GM21423 (cell line): ENCODE results near the gene GABBR2.

Experiments
- ATAC-seq: cut with Tn5 transposase; IDR thresholded peaks from one replicate; pipeline ENCODE4 v1.9.1; 2021; ENCODE audit warnings: mild to moderate bottlenecking, moderate library complexity; ENCODE audit not compliant: unreplicated experiment

The GABBR2 gene

DNA sequence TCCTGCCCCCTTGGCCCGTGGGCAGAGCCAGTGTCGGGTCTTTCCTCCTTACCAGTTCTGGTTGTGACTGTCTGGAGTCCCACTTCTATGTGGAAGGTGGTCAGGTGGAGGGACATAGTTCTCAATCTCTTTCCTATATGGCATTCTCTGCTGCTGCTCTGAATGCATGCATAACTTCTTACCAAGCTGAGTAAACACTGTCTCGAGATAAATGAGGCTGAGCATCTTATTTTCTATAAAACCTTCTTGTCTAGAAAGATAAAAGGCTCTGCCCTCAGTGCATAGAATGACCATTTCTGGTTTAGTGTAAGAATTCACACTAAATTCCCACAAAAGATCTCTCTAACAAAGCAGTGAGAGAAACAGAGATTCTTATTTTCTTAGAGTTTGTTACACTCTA is 347.1 kb downstream of the GABBR2 start:
- ATAC-seq: no peak

DNA sequence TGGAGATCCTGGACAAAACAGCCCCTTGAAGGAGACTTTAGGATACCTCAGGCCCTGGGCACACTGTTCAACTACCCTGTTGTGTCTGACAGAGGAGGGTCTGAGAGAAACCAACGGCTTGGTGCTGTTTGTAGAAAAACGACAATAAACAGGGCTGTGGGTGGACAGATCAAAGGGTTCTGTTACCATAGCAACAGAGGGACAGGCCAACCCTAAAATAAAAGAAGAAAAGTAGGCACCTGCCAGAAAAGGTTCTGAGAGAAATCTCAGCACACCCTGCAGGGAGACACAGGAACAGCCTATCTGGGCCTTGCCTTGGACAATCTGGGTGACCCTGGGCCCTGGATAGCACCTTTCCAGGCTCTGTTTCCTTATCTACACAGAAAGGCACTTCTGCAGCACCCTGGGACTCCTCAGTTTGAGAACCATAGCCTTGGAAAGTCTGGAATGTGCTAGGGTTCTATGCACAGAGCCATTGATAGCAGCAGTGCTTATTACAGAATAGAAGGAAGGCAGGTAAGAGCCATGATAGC is 348.5 kb downstream of the GABBR2 start:
- no peak for ATAC-seq

DNA sequence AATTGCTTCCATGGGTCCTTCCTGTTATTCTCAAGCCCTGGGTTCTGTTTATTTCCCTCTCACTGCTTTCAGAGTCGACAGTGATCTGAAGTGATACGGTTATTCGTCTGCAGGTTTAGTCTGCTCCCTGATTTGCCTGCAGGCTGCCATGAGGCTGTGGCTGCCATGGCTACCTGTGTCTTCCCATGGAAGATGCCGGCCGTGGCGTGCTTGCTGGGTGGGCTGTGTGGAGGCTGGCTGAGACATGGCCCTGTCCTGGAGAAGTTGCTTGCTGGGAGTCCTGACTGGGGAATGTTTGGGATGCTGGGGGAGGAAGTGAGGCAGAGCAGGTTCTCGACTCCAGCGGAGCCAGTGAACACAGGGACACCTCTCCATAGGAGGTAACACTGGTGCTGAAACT is 349.2 kb downstream of the GABBR2 start:
- ATAC-seq: no peak

DNA sequence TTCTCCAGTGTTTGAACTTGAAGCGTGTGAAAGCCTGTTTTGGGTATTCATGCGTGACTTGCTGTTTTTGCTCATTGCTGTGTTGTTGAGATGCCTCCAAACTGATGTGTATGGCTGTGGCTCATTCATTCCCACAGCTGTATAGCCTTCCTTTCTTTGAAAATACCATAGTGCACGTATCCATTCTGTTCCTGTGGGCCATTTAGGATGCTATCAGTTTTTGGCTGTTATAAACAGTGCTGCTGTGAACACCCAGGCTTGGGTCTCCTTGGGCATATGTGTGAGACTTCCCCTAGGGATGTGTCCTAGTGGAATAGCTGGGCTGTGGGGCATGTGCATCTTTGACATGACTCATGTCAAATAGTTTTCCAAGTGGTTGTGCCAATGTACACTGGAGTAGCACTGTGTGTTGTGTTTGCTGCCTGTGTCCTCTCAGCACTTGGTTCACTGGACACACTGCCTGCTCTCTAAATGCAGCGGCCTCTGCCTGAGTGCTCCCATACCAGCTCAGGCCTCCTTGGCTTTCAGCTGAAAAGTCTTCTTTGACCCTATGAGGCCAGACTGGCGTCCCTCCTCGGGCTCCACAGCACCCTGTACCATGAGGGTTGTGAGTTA is 350.7 kb downstream of the GABBR2 start:
- ATAC-seq: no peak

DNA sequence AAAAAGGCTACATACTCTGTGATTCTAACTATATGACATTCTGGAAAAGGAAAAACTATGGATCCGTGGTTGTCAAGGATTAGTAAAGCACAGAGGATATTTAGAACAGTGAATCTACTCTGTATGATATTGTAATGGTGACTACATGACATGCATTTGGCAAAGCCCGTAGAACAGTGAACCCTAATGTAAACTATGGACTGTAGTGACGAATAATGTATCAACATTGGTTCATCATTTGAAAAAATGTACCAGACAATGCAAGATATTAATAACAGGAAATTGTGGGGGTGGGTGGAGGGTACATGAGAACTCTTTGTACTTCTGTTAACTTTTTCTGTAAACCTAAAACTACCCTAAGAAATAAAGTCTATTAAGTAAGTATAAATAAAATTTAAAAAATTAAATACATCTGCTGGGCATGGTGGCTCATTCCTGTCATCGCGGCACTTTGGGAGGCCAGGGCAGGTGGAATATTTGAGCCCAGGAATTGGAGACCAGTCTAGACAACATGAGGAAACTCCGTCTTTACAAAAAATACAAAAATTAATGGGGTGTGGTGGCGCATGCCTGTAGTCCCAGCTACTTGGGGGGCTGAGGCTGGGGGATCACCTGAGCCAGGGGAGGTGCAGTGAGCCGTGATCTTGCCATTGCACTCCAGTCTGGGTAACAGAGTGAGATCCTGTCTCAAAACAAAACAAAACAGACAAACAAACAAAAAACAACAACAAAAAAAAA is 351.6 kb downstream of the GABBR2 start:
- no peak for ATAC-seq

DNA sequence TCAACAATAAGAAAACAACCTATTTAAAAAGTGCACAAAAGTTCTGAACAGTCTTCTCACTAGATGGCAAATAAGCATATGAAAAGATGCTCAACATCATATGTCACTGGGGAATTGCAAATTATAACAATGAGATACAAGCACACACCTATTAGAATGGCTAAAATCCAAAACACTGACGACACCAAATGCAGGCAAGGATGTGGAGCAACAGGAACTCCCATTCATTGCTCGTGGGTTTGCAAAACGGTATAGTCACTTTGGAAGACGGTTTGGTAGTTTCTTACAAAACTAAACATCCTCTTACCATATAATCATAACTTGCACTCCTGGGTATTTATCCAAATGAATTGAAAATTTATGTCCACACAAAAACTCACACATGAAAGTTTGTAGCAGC is 352.4 kb downstream of the GABBR2 start:
- ATAC-seq: no peak

DNA sequence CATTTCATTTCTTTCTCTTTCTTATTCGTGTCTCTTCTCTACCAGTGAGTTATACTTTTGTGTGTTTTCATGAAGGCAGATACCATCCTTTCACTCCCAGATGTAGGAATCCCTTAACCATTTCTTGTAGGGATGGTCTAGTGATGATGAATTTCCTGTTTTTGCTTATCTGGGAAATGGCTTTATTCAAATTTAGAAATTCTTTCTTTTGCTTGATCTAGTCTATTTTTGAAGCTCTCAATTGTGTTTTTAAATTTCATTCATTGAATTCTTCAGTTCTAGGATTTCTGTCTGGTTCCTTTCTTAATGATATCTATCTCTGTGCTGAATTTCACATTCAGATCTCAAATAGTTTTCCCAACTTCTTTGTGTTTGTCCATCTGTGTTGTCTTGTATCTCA is 357.4 kb downstream of the GABBR2 start:
- ATAC-seq: no peak

DNA sequence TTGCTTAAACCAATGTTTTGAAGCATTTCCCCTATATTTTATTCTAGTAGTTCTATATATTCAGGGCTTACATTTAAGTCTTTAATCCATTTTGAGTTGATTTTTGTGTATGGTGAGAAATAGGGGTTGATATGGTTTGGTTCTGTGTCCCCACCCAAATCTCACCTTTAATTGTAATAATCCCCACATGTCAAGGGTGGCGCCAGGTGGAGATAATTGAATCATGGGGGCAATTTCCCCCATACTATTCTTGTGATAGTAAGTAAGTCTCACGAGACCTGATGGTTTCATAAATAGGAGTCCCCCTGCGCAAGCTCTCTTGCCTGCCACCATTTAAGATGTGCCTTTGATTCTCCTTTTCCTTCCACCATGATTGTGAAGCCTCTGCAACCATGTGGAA is 361.1 kb downstream of the GABBR2 start:
- no peak for ATAC-seq

DNA sequence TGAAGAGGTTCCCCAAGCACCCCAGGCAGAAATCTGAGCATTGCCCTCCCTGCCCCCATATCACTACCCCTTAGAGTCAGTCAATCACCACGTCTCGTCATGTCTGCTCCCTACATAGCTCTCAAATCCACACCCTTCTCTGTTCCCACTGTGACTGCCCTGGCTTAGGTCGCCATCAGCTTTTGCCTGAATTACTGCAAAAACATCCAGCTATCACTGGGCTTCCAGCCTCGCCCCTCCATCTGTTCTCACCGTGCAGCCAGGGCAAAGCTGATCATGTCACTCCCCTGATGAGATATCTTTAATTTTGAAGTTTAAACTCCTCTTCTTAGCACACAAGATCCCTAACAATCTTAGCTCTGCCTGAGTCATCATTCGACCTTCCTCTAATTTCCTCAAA is 363.7 kb downstream of the GABBR2 start:
- no peak for ATAC-seq

DNA sequence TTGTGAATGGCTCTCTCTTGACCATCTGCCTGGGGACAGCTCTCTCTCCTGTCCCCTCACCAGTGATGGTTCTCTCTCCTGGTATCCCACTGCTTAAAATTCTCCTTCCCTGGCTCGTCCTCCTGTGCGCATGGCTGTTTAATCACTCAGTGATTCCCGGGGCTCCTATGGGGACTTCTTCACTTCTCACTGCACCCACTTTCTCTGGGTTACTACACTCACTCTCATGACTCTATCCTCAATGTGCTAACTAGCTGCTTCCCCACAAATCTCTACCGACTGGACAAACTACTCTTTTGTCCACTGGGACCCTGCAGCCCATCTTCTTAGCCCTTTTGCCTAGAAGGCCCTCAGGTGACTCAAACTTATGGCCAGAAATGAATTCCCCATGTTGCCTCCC is 364.2 kb downstream of the GABBR2 start:
- no peak for ATAC-seq

DNA sequence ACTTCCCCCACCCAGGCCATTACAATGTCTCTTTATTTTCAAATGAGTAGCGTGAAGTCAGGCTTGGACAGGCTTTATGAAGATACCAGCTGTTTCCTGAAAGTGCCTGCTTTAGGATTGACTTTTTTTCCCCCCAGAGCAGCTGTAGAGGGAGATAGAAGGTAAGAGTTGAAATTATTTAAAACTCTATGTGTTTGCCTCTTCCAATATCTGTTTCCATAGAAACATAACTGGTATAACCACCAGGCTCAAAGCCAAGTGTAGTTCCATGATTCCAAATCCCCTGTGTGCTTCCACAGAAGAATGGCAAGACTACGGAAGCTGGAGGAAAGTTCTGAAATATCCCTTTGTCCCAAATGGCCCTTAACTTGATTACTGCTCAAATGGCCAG is 365.9 kb downstream of the GABBR2 start:
- no peak for ATAC-seq

DNA sequence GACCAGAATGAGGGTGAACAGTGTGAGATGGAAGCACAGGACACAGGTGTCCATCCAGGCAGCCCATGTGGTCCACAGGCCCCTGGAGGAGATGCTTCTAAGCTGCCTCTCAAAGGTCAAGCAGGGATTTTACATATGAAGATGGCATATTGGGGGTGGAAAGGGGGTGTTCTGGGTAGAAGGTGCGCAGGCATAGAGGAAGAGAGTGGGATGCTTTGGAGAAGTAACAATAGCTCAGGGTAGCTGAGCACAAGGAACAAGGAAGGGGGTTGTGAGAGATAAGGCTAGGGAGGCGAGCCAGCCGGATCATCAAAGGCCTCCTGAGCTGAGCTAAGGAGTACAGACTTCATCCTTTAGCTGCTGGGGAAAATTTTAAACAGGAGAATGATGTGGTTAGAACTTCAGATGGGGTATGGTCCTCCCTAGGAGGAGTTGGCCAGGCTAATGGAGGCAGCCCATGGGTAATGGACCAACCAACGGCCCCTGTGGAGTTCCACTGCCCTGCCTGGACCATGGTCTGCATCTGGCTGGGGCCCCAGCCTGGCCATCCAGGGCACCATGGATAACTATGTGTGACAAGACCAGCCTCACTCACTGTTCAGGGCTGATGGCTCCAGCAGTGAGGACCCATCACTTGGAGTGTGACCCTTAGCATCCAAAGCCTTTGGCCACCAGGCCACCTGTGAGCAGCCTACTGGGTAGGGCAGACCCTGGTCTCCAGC is 366.5 kb downstream of the GABBR2 start:
- ATAC-seq: no peak

DNA sequence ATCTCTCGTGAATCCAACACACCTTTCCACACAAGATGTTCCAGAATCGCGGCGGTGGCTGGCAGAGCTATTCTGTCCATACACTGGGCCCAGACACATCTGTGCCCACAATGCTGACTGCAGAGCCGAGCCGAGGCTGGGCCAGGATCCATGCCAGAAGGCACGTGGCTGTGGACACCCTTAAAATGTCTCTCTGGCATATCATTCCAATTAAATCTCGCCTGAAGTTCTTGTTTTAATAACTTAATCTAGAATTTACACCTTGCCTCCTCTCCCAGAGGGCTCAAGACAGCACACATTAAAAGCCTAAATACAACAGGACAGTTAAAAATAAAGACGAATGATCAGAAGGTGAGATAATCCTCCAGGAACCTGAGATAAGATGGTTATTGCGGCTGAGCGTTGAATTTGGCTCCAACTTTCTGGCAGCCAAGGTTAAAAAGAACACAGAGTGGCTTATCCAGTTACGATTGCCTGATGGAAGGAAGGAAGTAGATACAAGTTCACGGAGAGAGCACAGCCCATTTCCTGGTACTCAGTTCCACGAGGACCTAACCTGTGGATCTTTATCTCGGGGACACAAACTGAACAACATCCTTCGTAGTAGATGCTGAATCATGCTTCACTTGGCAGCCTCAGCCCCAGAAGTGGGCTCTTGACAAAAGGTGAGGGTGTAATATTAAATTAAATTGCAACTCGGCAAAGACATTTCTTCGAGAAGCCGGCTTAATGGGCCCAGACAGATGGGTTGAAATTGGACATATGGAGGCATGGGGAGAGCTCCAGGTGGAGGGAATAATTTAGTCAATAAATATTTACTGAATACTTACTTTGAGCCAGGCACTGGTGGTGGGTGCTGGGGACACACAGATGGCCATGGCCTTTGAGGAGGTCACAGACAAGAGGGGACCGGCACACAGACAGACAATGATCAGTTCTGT is 367.3 kb downstream of the GABBR2 start:
- ATAC-seq: no peak

DNA sequence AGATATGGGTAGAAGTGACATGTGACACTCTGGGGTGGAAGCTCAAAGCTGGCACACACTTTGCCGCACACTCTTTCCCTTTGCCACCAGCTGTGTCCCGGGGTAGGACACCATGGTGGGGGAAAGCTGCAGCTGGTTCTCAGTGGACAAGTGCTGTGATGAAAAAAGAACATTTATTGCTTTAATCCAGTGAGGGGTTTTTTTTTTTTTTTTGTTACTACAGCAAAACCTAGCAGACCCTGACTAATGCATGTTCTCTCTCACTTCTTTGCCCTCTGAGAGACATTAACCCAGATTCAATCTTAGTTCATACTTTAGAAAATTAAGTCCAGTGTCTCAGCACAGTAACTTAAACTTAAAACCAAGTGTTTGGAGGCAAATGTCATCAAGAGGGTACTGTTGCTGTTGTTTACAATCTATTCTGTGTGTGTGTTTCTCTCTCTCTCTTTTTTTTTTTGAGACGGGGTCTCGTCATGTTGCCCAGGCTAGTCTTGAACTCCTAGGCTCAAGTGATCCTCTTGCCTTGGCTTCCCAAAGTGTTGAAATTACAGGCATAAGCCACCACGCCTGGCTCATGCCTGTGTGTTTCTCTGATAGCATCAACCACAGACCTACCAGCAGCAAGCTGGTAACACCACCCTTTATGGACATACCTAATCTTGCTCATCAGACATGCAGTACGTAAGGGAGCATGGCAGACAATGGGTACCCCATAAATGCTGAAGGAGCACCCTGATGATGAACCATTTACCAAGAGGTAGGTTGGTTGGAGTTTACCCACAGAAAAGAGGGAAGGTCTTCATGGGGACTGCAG is 368.5 kb downstream of the GABBR2 start:
- no peak for ATAC-seq

DNA sequence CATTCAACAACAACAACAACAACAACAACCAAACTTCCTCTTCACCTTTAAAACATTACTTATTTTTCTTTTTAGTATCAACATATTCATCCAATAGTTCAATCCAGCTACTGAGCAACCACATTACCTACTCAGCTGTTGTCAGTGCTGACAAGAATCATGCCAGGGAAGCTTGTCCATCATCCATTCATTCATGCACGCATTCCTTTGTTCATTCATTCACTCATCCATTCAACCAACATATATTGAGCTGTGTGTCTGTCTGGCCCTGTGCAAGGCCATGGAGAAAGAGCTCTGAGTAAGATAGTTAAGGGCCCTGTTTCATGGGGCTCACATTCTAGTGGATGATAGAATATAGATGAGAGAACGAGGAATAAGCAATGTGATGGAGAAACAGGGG is 373.1 kb downstream of the GABBR2 start:
- no peak for ATAC-seq

DNA sequence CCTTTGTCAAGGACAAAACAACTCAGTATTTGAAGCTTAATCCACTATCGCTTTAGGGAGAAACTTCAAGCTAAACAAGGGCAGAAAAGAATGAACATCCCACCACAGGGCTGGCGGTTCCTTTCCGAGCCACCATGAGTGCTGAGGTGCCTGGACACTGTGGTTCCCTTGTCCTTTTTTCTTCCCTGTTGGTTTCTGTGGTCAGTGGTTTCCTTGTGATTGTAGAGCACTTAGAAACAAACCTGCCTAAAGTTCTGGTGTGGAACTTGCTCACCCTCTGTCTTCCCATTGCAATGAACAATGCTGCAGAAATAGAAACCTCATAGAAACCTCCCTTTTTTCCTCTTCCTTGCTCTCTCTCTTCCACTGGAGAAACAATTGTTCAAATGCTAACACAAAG is 373.9 kb downstream of the GABBR2 start:
- ATAC-seq: no peak

DNA sequence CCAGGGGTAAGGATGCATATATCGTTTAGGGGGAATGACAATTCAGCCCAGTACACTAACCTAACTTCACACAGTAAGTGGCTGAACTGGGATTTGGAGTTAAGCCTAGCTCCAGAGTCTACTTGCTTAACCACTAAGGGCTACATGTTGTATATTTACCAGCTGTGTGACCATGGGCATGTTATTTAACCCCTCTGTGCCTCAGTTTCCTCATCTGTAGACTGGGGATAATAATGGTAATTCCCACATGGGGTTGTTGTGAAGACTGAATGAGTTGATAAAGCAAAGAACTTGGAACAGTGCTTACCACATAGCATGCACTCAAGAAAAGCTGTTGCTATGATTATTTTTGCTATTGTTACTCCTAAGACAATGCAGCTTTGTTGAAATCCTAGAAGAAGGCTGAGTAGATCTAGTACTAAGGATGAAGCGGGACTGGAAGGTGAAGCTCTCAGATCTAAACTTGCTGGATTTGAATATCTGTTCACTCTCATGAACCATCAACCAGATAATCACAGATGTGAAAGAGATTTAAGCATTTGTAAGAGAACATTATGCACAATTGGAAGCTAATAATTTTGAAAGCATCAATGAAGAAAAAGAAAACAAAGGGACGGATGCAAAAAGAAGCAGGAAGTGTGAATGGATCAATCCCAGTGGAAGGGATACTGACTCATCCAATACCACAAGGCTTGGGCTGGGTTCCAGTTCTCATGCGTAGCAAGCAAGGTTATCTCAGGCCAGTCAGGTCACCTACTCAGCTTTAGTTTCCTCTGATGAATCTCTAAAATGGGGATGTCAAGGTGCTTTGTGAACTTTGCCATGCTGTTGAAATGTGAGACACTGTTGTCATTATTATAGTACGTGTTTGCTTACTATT is 374.8 kb downstream of the GABBR2 start:
- ATAC-seq: no peak

DNA sequence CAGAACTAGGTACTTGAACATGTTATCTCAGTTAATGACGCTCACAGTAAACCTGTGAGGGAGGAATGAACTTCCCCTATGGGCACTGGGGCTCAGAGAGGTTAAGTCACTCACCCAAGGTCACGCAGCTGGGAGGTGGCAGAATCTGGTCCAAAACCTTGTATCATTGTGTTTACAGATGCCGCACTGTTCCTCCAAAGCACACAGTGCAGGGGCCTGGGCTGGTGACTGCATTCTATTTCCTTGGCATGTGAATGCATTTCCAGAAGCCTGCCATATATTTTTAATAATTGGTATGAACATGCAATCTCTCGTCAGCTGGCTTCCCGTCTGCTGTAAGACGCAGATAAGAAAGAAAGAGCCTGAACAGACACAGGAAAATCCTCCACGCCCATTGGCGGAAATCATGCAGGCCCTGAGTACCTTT is 376.3 kb downstream of the GABBR2 start:
- no peak for ATAC-seq
